Loucy (cell line): ENCODE measurements around the gene TCEA3.
A peak's percentile ranks its signal among the peaks of the same experiment; 100 is the strongest.

Source experiments
- H2AFZ ChIP-seq: fragments of 200-600 bp; sonication (generic); 2 replicates; pipeline ENCODE4 v1.6.0; 2016; ENCODE audit warnings: antibody characterized with exemption, mild to moderate bottlenecking, low read length, moderate library complexity
- H3F3A ChIP-seq: fragments of 200-600 bp; 2 replicates; pipeline ENCODE4 v1.6.0; 2016; ENCODE audit warnings: antibody characterized with exemption, low read depth, mild to moderate bottlenecking
- H3K27me3 ChIP-seq: fragments of 200-600 bp; sonication (generic); 2 replicates; pipeline ENCODE4 v1.6.1; 2014; ENCODE audit warnings: low read length, mild to moderate bottlenecking; ENCODE audit not compliant: insufficient read depth, poor library complexity, severe bottlenecking
- H3K36me3 ChIP-seq: fragments of 200-600 bp; sonication (generic); 2 replicates; pipeline ENCODE4 v1.6.1; 2016; ENCODE audit warnings: low read length; ENCODE audit not compliant: insufficient read depth
- H3K4me1 ChIP-seq: fragments of 200-600 bp; sonication (generic); 2 replicates; pipeline ENCODE4 v1.5.1; 2014; ENCODE audit warnings: low read length, mild to moderate bottlenecking; ENCODE audit not compliant: insufficient read depth, poor library complexity, severe bottlenecking
- H3K4me2 ChIP-seq: fragments of 200-600 bp; sonication (generic); 2 replicates; pipeline ENCODE4 v1.6.0; 2014; ENCODE audit warnings: antibody characterized with exemption, low read length, low read depth, mild to moderate bottlenecking; ENCODE audit not compliant: poor library complexity, severe bottlenecking
- H3K4me3 ChIP-seq: fragments of 200-600 bp; sonication (generic); 2 replicates; pipeline ENCODE4 v1.5.1; 2014; ENCODE audit warnings: low read length, mild to moderate bottlenecking, mixed read lengths; ENCODE audit not compliant: poor library complexity, severe bottlenecking
- H3K79me2 ChIP-seq: fragments of 200-600 bp; sonication (generic); 2 replicates; pipeline ENCODE4 v1.6.1; 2014; ENCODE audit warnings: low read length; ENCODE audit not compliant: insufficient read depth
- H3K9ac ChIP-seq: fragments of 200-600 bp; sonication (generic); 2 replicates; pipeline ENCODE4 v1.6.0; 2014; ENCODE audit warnings: mild to moderate bottlenecking, low read depth, low read length, moderate library complexity; ENCODE audit not compliant: poor library complexity, severe bottlenecking
- H3K9me2 ChIP-seq: fragments of 200-600 bp; sonication (generic); replicated peaks from 2 replicates; pipeline ENCODE4 v1.6.1; 2016; ENCODE audit warnings: low read depth, low read length, mixed read lengths
- H3K9me3 ChIP-seq: fragments of 200-600 bp; sonication (generic); 2 replicates; pipeline ENCODE4 v1.6.1; 2014; ENCODE audit warnings: mild to moderate bottlenecking, antibody characterized with exemption, low read length, low read depth; ENCODE audit not compliant: insufficient read depth
- H4K20me1 ChIP-seq: fragments of 200-600 bp; sonication (generic); 2 replicates; pipeline ENCODE4 v1.6.0; 2014; ENCODE audit warnings: antibody characterized with exemption, low read length, mild to moderate bottlenecking; ENCODE audit not compliant: insufficient read depth, poor library complexity, severe bottlenecking
- CTCF ChIP-seq: fragments of 200-600 bp; sonication (generic); conservative IDR thresholded peaks from 2 replicates; pipeline ENCODE4 v1.5.1; 2014; ENCODE audit warnings: mild to moderate bottlenecking, antibody characterized with exemption, low read length
- EZH2phosphoT487 ChIP-seq: fragments of 200-600 bp; IDR thresholded peaks from 2 replicates; pipeline ENCODE4 v1.6.1; 2018; ENCODE audit warnings: antibody characterized with exemption, mild to moderate bottlenecking, moderate library complexity, borderline replicate concordance

The TCEA3 gene

GRCh38 chr1:23343221-23344110 lies 81.1 kb downstream of the TCEA3 start:
- peak overlapping the region; percentile 80 for H3K4me3 ChIP-seq

GRCh38 chr1:23341931-23342692 lies 82.4 kb downstream of the TCEA3 start:
- no peaks in the 10 kb centered on the region for H3K9me2 ChIP-seq
- H3K79me2 ChIP-seq: peaks cover 70% of the 10 kb centered on the region
- TF ChIP-seq EZH2phosphoT487 (no peak), CTCF (no peak)
- H3K9ac ChIP-seq: peak overlapping the region; percentile 92
- peak overlapping the region; percentile 80 for H3K4me3 ChIP-seq
- H3K4me2 ChIP-seq: peak overlapping the region; percentile 85
- peaks cover 67% of the 10 kb centered on the region for H4K20me1 ChIP-seq
- H3K9me3 ChIP-seq: no peaks in the 10 kb centered on the region
- no peak overlapping the region for H2AFZ ChIP-seq
- H3K27me3 ChIP-seq: peaks cover 8% of the 10 kb centered on the region
- peaks cover 46% of the 10 kb centered on the region for H3K4me1 ChIP-seq
- H3F3A ChIP-seq: no peaks in the 10 kb centered on the region
- H3K36me3 ChIP-seq: peaks cover 11% of the 10 kb centered on the region; the same call in 1 of the 2 replicates

More at GRCh38 chr1:23343221-23344110, 81.1 kb downstream of the TCEA3 start:
- peaks cover 53% of the 10 kb centered on the region for H4K20me1 ChIP-seq
- peaks cover 8% of the 10 kb centered on the region for H3K27me3 ChIP-seq
- H3K9me3 ChIP-seq: no peaks in the 10 kb centered on the region
- peak overlapping the region; percentile 92 for H3K9ac ChIP-seq
- peaks cover 56% of the 10 kb centered on the region for H3K79me2 ChIP-seq
- no peak for TF ChIP-seq CTCF
- TF ChIP-seq EZH2phosphoT487: no peak
- no peaks in the 10 kb centered on the region for H3K9me2 ChIP-seq
- no peaks in the 10 kb centered on the region for H3K36me3 ChIP-seq
- peak overlapping the region; percentile 85 for H3K4me2 ChIP-seq
- no peak overlapping the region; the same call in 1 of the 2 replicates for H2AFZ ChIP-seq
- H3K4me1 ChIP-seq: peaks cover 39% of the 10 kb centered on the region
- H3F3A ChIP-seq: no peaks in the 10 kb centered on the region

GRCh38 chr1:23339632-23340031 lies 84.9 kb downstream of the TCEA3 start:
- H3K9me3 ChIP-seq: no peaks in the 10 kb centered on the region
- H3K27me3 ChIP-seq: peaks cover 8% of the 10 kb centered on the region
- peak overlapping the region; percentile 80 for H3K4me3 ChIP-seq
- H3K4me2 ChIP-seq: peak overlapping the region; percentile 85
- no peaks in the 10 kb centered on the region for H3K9me2 ChIP-seq
- no peak for TF ChIP-seq CTCF
- TF ChIP-seq EZH2phosphoT487: no peak
- H2AFZ ChIP-seq: no peak overlapping the region
- H4K20me1 ChIP-seq: peaks cover 85% of the 10 kb centered on the region
- H3K36me3 ChIP-seq: peaks cover 29% of the 10 kb centered on the region
- H3K79me2 ChIP-seq: peaks cover 94% of the 10 kb centered on the region
- no peaks in the 10 kb centered on the region for H3F3A ChIP-seq
- H3K4me1 ChIP-seq: peaks cover 42% of the 10 kb centered on the region
- H3K9ac ChIP-seq: peak overlapping the region; percentile 92
